NCI-H526 treated with DMSO at 0.1 percent for 48 hours (cell line): ENCODE measurements around the gene TLE2.

Experiments
- DNase-seq: peaks from one replicate; lab custom pipeline; 2025; lab: John Stamatoyannopoulos, UW

TLE2 gene

DNA sequence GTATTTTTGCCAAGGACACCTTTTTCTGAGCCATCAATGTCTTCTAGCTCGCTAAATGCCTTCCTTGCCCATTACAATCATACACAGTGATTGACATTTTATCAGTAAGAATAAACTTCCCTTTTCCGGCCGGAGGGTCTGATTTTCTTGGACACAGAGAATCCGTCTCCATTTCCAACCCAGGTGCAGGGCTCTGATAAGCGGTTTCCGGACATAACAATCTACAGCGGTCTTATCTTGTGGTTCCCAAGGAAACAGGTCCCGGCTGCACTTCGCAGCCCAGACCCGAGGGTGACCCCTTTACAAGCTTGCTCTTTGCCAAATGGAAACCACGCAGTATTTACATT is 79.2 kb downstream of the TLE2 start:
- DNase-seq: no peak
